Epithelial cell of esophagus (primary cell): Measurements from ENCODE around the gene WHAMM.

Experiments
- DNase-seq: peaks from one replicate; pipeline ENCODE4 v3.0.0; 2010; ENCODE audit warnings: low read depth
- H3K4me3 ChIP-seq: 2 replicates; pipeline ENCODE4 v1.5.1; 2011; ENCODE audit warnings: mild to moderate bottlenecking, low read length, control low read depth
- CTCF ChIP-seq: IDR thresholded peaks from 2 replicates; pipeline ENCODE4 v1.5.1; 2011; ENCODE audit warnings: low read depth, mild to moderate bottlenecking, low read length, control low read depth, inconsistent platforms; ENCODE audit not compliant: insufficient read depth; ENCODE audit errors: missing control alignments

Gene WHAMM

GRCh38 chr15:82789491-82789890, 19.9 kb upstream of the WHAMM start:
- H3K4me3 ChIP-seq = no peak overlapping the region
- no peak for TF ChIP-seq CTCF
- no peak for DNase-seq

GRCh38 chr15:82790321-82790720, 19.1 kb upstream of the WHAMM start:
- no peak for TF ChIP-seq CTCF
- no peak for DNase-seq

GRCh38 chr15:82792068-82792467, 17.4 kb upstream of the WHAMM start:
- no peak for TF ChIP-seq CTCF
- DNase-seq = peak; percentile 84
- no peak overlapping the region for H3K4me3 ChIP-seq

More at GRCh38 chr15:82790321-82790720, 19.1 kb upstream of the WHAMM start:
- H3K4me3 ChIP-seq = no peak overlapping the region

- no peak for TF ChIP-seq CTCF
- no peak for DNase-seq
- no peak overlapping the region for H3K4me3 ChIP-seq
Measured at GRCh38 chr15:82793737-82794136, 15.7 kb upstream of the WHAMM start.

GRCh38 chr15:82798104-82798503, 11.3 kb upstream of the WHAMM start:
- H3K4me3 ChIP-seq = no peak overlapping the region
- TF ChIP-seq CTCF = no peak
- DNase-seq = no peak

GRCh38 chr15:82798531-82799166, 10.8 kb upstream of the WHAMM start:
- no peak for DNase-seq
- TF ChIP-seq CTCF = no peak
- no peak overlapping the region for H3K4me3 ChIP-seq

GRCh38 chr15:82799183-82799841, 10.1 kb upstream of the WHAMM start:
- no peak for DNase-seq
- no peak overlapping the region for H3K4me3 ChIP-seq
- no peak for TF ChIP-seq CTCF
